Kidney capillary endothelial cell (primary cell): ENCODE measurements around the gene SPINK5.
"Not testable (repeated sequence)": the region's sequence is repeated elsewhere in the genome, so short reads cannot be mapped to it uniquely, and the experiment has no call there.

Experiments
- DNase-seq: peaks from one replicate; pipeline ENCODE4 v3.0.0-alpha.2; 2018; ENCODE audit warnings: low spot score

SPINK5 gene

DNA sequence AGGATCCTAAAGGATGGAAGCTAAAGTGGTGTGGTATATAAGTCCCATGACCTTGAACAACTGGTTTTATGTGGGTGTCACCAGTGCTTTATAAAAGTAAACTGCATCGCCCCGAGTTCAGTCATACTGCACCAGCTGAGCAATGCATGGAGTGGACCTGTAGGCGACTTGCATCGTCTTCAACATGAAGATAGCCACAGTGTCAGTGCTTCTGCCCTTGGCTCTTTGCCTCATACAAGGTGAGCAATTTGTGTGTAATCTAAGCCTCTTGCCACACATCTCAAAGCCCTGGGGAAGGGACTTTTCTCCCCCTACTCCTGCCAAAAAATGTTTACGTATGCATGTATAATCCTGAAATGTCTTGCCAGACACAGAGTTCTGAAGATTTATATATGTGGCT lies at the start of gene SPINK5:
TSS of gene SPINK5 (plus strand) at position 120 of the 400 bp plus-strand sequence. CDS start at position 185, 65 bp downstream.
- DNase-seq = no peak

GRCh38 chr5:148014276-148014675 lies 49.5 kb upstream of the SPINK5 start:
- no peak for DNase-seq

GRCh38 chr5:148020257-148020988 lies 43.4 kb upstream of the SPINK5 start:
- no peak for DNase-seq

- no peak for DNase-seq
Observed at GRCh38 chr5:148027505-148027904, 36.3 kb upstream of the SPINK5 start.

GRCh38 chr5:148029131-148029530 lies 34.6 kb upstream of the SPINK5 start:
- DNase-seq = no peak

- DNase-seq = no peak
Observed at GRCh38 chr5:148033134-148033533, 30.6 kb upstream of the SPINK5 start.

DNA sequence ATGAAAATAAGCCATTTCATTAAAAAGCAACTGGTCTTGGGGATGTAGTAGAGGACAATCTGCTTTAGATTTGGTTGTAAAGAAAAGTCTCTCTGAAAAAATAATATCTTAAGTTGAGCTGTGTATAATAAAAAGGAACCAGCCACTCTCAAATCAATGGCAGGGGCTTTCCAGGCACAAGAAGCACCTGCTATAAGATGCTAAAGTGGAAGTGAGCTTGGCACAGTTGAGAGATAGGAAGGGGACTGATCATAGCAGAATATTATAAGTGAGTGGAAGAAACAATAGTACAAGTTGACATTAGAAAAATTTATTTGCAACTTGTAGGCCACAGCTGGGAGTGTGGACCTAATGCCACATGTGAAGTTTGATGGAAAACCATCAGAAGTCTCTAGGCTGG lies 28.1 kb upstream of the SPINK5 start:
- no peak for DNase-seq

DNA sequence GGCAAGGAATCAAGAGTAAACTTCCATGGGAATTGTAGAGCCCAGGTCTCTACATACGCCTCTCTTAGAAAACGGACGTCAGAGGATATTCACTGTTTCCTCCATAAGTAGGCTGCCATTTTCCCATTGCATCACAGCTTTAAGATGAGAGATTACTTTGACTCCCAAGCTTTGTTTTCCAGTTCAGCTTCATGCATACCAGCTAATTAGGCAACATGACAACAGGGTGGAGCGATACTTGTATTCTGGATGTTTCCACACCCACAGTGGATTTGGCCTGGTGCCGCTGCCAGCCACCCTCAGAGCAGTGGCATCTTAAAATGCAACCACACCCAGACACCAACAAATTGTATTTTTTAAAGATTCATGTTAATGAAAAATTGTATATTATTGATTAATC lies 20.9 kb upstream of the SPINK5 start:
- no peak for DNase-seq

DNA sequence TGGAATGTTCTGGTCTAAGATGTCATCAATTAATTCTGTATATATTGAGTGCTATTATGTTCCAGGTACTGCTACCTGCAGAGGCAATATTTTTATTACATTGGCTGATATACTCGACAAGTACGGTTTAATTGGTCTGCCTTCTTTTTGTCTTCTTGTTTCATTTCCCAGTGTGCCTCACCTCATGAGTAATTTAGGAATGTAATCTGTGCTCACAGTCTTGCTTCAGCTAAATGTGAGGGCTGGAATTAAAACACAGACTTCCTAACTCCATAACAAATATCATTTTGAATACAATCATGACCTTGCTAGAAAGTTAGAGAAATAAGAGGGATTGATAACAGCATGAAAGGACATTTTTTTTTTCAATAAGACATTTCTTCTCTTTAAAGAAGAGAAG lies 20.1 kb upstream of the SPINK5 start:
- no peak for DNase-seq

DNA sequence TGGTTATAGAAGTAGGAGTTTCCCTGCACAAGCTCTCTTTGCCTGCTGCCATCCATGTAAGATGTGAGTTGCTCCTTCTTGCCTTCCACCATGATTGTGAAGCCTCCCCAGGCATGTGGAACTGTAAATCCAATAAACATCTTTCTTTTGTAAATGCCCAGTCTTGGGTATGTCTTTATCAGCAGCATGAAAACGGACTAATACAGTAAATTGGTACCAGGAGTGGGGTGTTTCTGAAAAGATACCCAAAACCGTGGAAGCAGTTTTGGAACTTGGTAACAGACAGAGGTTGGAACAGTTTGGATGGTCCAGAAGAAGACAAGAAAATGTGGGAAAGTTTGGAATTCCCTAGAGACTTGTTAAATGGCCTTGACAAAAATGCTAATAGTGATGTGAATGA lies 8.6 kb upstream of the SPINK5 start:
- not testable (repeated sequence) for DNase-seq

GRCh38 chr5:148060309-148060708 lies 3.5 kb upstream of the SPINK5 start:
- no peak for DNase-seq

DNA sequence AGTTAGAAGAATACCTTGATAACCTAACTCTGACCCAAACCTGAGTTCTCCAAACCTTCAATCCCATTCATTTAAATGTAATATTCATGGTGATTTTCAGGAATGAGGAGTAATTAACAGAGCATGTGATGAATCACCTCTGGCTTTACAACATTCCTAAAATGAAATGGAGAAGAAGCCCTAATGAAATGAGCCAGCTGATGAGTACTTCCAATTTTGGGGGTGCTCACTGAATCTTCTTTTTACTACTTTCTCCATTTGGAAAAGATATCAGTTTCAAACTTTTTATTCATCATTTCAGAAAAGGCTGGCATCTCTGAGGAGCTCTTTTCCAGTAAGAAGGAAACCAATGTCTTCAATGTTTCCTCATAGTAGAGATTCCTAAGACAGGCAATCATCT lies 2.9 kb upstream of the SPINK5 start:
- DNase-seq = no peak

DNA sequence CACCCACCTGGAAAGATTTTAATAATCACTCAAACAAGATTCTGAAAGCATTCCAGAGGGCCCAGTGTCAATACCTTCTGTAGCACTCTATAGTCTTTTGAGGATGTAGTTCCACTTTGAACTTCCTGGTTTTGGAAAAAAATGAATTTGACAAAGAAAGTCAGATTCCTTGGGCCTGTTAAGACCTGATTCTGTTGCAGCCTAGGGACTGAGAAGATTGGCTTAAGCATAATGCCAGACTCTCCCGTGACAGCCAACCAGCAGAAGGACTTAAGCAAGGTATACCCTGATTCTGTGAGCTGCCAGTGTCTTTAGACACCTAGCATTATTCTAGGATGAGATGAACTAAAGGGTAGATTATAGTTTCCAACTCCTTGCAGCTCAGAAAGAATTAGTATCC lies 6.8 kb downstream of the SPINK5 start:
- DNase-seq = no peak

DNA sequence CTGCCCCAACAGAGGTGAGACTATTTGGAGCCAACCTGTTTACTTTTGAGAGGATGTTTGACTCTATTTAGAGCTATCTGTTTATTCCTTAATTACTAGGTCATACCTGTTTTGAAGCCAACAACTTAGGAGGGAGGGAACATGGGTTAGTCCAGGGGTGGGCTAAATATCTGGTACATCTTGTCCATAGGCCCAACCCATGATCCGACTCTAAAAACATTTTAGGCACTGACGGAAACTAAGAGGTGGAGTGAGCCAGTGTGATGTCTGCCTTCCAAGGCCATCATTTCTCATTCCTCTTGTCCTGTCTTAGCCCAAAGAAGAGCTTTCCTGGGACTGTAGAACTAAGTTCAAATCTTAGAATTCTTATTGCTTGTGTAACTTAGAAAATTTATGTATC lies 8.4 kb downstream of the SPINK5 start:
- no peak for DNase-seq

DNA sequence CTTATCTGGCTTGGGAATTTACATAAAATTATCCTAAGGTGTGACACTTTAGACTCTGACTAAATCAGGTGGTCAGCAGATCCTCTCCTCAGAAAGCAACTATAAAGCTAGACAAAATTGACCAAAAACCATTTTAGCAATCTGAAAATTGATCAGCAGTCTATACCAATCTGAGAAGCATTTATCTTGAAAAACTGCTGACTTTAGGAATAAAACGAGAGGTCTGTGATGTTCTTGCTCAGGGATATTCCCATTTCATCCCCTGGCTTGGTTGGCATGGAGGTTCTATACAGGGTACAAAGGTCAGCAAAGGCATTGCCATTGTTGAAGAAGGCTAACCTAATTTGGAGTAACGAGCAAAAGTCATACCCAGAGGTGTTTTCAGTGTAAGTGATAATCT lies 11.7 kb downstream of the SPINK5 start:
- no peak for DNase-seq

DNA sequence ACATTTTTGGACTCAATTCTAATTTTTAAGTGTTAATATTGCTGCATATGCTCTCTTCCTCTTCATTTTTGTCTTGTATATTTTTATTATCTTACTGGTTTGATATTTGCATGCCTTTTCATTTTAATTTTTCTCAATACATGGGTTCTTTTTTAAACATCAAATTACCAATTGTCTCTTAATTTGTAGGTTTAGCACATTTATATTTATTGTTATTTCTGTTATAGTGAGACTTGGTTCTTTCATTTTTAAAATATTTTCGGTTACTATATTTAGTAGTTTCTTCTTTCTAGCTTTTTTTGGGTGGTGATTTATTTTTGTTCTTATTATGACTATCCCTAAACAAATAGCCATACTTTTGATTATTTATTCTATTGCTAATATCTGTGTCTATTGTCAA lies 19.4 kb downstream of the SPINK5 start:
- DNase-seq = no peak

DNA sequence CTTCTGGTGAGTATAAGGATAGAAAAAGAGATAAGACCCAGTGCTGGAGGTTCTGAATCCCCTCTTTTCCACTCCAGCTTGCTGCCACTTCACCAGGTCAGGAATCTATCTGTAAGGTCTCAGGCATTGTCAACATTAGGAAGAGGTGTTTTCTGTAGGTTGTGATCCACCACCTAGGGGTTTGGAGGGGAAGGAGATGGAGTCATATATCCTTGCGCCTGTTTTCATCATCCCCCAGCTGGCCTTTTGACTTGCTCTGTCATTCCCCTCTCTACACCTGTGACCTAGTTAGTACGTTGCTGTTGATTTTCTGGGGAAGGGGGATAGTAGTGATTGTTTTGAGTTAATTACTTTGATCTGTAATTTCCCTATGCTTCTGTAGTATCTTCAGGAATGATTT lies 20.5 kb downstream of the SPINK5 start:
- DNase-seq = no peak

DNA sequence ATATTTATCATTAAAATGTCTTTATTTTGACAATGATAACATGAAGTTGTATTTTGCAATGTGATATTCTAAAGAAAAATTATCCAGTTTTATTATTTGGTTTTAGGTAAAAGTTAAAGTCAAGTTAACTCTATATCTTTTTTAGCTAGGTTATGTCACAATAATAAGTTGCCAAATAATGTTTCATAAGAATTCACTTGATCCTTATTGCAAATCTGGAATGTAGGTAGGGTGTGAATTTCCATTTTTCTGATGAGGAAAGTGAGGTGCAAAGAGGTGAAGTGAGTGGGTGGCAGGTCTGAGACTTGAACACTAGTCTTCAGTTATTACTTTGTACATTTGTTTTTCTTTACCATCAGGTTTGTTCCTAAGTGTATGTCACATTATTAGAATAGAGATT lies 21.5 kb downstream of the SPINK5 start:
- no peak for DNase-seq

GRCh38 chr5:148085977-148086705 lies 22.4 kb downstream of the SPINK5 start:
- no peak for DNase-seq

DNA sequence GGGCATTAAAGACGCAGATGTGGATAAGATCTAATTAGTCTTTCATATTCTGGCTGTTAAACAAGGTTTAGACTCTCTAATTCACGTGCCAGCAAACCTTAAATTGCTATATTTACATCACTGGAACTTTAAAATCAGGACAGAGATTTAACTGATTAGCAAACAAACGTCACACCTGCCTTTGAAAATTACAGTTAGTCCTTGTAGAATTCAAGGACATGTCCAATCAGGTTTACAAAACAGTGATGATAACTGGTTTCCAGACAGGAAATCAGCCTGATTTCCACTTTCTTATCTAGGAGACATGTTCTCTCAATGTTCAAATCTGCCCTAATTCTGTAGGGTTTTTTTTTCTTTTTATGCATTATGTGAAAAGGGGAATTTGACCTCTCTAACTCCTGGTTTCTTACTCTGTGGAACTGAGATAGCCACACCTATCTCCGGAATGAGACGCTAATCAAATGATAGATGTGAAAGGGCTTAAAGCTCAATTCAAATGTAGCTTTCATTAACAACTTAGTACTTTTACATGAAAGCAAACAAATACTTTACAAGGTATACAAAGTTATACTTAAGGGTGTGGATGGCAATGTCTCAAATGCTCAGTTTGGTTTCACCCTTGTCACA lies 26.5 kb downstream of the SPINK5 start:
- no peak for DNase-seq

GRCh38 chr5:148090773-148091250 lies 27.0 kb downstream of the SPINK5 start:
- no peak for DNase-seq

DNA sequence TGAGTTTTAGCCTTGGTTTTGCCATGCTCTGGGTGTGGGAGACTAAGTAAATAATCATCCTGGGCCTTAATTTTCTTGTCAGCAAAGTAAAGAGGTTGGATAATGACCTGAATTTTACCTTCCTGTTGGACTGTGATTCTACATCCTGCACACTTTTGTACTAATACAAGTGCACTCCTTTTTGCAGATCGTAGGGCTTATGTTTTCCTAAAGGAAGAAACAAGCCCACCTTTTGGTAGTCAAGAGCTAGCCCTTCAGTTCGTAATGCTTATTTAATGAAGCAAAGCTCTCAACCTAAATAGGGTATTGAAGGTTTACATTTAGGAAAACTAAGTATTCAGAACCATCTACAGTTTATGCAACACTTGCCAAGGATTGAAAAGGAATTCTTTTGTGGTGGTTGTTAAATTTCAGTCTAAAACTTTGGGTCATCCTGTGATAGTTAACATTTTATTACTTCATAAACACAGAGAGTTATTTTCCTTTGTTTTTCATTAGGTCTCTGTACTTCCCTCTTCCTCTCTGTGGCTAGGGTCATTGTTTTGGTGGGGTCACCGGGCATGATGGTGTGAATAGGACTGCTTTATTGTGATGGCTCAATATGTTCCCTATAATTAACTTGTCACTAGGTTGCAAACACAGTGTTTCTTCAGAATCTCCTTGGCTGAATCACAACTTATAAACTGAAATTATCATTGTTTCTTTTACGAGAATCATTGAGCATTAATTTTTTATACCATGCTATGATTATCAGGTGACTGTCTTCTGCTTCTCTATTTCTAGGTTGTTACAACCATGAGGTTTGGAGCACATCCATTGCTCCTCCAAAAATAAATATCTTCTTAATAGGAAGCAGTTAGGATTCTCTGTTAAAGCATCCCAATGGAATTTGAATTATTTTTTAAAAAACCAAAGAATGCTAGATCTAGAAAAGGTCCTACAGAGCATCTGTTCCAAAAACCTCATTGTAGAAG lies 28.5 kb downstream of the SPINK5 start:
- DNase-seq = no peak
